HG03460 (cell line): ENCODE measurements around the gene RNU1-4.
"Not testable (repeated sequence)": the region's sequence is repeated elsewhere in the genome, so short reads cannot be mapped to it uniquely, and the experiment has no call there.

ENCODE experiments used
- ATAC-seq: cut with Tn5 transposase; IDR thresholded peaks from one replicate; pipeline ENCODE4 v1.9.1; 2021; ENCODE audit not compliant: unreplicated experiment

RNU1-4 gene

GRCh38 chr1:16725439-16726245 lies 14.7 kb upstream of the RNU1-4 start:
- ATAC-seq: not testable (repeated sequence)

- ATAC-seq: no peak
Measured at GRCh38 chr1:16727190-16728111, 12.9 kb upstream of the RNU1-4 start.

- ATAC-seq: not testable (repeated sequence)
Measured at GRCh38 chr1:16728243-16728949, 11.9 kb upstream of the RNU1-4 start.

GRCh38 chr1:16732254-16732896 lies 7.9 kb upstream of the RNU1-4 start:
- not testable (repeated sequence) for ATAC-seq

GRCh38 chr1:16741230-16741629 lies 914 bp downstream of the RNU1-4 start:
- not testable (repeated sequence) for ATAC-seq

- not testable (repeated sequence) for ATAC-seq
Measured at GRCh38 chr1:16747660-16748059, 7.3 kb downstream of the RNU1-4 start.

- ATAC-seq: not testable (repeated sequence)
Measured at GRCh38 chr1:16748710-16749109, 8.4 kb downstream of the RNU1-4 start.

GRCh38 chr1:16749910-16750888 lies 9.9 kb downstream of the RNU1-4 start:
- ATAC-seq: not testable (repeated sequence)

GRCh38 chr1:16752770-16753169 lies 12.5 kb downstream of the RNU1-4 start:
- ATAC-seq: not testable (repeated sequence)

- not testable (repeated sequence) for ATAC-seq
Measured at GRCh38 chr1:16755385-16755784, 15.1 kb downstream of the RNU1-4 start.

GRCh38 chr1:16755932-16756331 lies 15.6 kb downstream of the RNU1-4 start:
- not testable (repeated sequence) for ATAC-seq

- ATAC-seq: not testable (repeated sequence)
Measured at GRCh38 chr1:16757574-16757973, 17.3 kb downstream of the RNU1-4 start.

GRCh38 chr1:16758060-16758459 lies 17.7 kb downstream of the RNU1-4 start:
- not testable (repeated sequence) for ATAC-seq

GRCh38 chr1:16759041-16759493 lies 18.8 kb downstream of the RNU1-4 start:
- ATAC-seq: not testable (repeated sequence)

GRCh38 chr1:16759650-16760455 lies 19.5 kb downstream of the RNU1-4 start:
- ATAC-seq: not testable (repeated sequence)

GRCh38 chr1:16760456-16760765 lies 20.1 kb downstream of the RNU1-4 start:
- ATAC-seq: not testable (repeated sequence)

GRCh38 chr1:16760801-16761200 lies 20.5 kb downstream of the RNU1-4 start:
- ATAC-seq: not testable (repeated sequence)

GRCh38 chr1:16764248-16764819 lies 24.0 kb downstream of the RNU1-4 start:
- not testable (repeated sequence) for ATAC-seq
